Memory B cell (primary cell): ENCODE measurements around the gene DCLK1.
"Not testable (repeated sequence)": the region's sequence is repeated elsewhere in the genome, so short reads cannot be mapped to it uniquely, and the experiment has no call there.

Experiments used
- ATAC-seq: fragments of 150-1000 bp; cut with Tn5 transposase; 2 replicates; pipeline ENCODE4 v1.10.0; 2021; ENCODE audit warnings: low read depth, mild to moderate bottlenecking, moderate library complexity
- DNase-seq, 2 donors: peaks; one replicate each; pipeline ENCODE4 v3.0.0; 2022; ENCODE audit warnings: low spot score in 2 of 2
- H3K27ac Mint-ChIP-seq: one replicate; pipeline ENCODE4 v1.8.0; 2022; ENCODE audit warnings: mild to moderate bottlenecking, moderate library complexity, mixed read lengths
- H3K27me3 Mint-ChIP-seq: one replicate; pipeline ENCODE4 v1.8.0; 2022; ENCODE audit warnings: mixed read lengths
- H3K36me3 Mint-ChIP-seq: one replicate; pipeline ENCODE4 v1.8.0; 2022; ENCODE audit warnings: mild to moderate bottlenecking, mixed read lengths
- H3K4me1 Mint-ChIP-seq: one replicate; pipeline ENCODE4 v1.8.0; 2022; ENCODE audit warnings: mixed read lengths
- H3K4me3 Mint-ChIP-seq: one replicate; pipeline ENCODE4 v1.8.0; 2022; ENCODE audit warnings: mild to moderate bottlenecking, moderate library complexity, mixed read lengths
- H3K9me3 Mint-ChIP-seq: one replicate; pipeline ENCODE4 v1.8.0; 2022; ENCODE audit warnings: mixed read lengths

The DCLK1 gene

DNA sequence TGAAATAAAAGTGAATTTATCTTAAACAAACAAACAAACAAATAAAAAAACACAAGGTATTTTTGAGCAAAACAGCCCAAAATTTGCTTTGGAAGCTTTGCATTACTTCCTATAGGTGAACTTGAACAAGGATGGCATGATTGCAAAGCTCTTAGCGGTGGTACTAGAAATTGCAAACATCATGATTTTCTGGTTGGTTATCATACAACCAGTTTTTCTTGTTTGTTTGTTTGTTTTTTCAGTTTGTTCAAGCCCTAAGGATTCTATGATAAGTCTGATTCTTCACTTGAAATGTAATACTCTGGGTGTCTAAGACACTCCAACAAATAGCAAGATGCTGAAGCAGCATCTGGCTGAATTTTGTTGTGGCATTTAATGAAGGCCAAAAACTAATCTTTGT lies 15.9 kb downstream of the DCLK1 start:
- Mint-ChIP-seq H3K36me3 (no peaks in the 10 kb centered on the region), H3K9me3 (peaks cover 2% of the 10 kb centered on the region), H3K27me3 (no peaks in the 10 kb centered on the region), H3K4me1 (no peaks in the 10 kb centered on the region), H3K4me3 (no peak overlapping the region), H3K27ac (no peak overlapping the region)
- ATAC-seq (no peak), DNase-seq (no peak)

DNA sequence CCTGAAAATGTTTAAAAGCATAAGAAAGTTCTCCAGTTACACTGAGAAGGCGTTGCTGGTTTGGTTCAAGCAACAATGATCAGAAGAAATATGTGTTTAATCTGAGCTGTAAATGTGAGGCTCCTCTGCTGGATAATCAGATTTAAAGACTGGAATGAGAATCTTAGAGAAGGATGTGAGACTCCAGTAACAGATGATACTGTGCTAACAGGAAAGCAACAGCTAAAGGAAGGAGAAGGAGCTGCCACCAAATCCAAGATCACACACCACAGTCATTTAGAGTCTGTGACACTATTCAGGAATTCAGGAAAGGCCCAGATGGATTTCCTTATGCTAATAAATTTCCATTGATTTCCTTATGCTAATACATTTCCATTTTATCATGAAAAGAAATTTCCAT lies 16.9 kb downstream of the DCLK1 start:
- H3K27me3 Mint-ChIP-seq = no peaks in the 10 kb centered on the region
- no peaks in the 10 kb centered on the region for H3K36me3 Mint-ChIP-seq
- ATAC-seq (no peak), DNase-seq (no peak)
- no peaks in the 10 kb centered on the region for H3K4me1 Mint-ChIP-seq
- H3K4me3 Mint-ChIP-seq = no peak overlapping the region
- H3K27ac Mint-ChIP-seq = no peak overlapping the region
- H3K9me3 Mint-ChIP-seq = peaks cover 2% of the 10 kb centered on the region

DNA sequence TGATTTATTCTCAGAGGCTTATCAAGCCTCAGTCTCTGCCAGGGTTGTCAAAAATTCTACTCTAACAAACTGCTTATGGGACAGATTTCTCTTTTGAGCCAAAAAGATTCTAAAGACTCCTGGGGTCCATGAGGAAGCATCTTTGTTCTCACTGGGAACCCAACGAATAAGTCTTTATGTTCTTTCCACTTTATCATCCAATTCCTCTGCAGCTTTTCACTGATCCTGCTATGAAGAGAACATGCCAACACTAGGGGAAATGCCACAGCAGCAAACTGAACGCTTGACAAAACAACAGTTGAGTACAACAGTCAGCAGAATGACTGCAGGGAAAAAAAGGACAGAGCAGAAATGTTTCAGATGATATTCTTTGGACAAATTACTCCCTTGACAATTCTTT lies 22.2 kb downstream of the DCLK1 start:
- Mint-ChIP-seq H3K36me3 (no peaks in the 10 kb centered on the region), H3K27me3 (no peaks in the 10 kb centered on the region), H3K4me3 (no peak overlapping the region), H3K4me1 (no peaks in the 10 kb centered on the region), H3K9me3 (no peaks in the 10 kb centered on the region), H3K27ac (no peak overlapping the region)
- DNase-seq (no peak), ATAC-seq (no peak)

DNA sequence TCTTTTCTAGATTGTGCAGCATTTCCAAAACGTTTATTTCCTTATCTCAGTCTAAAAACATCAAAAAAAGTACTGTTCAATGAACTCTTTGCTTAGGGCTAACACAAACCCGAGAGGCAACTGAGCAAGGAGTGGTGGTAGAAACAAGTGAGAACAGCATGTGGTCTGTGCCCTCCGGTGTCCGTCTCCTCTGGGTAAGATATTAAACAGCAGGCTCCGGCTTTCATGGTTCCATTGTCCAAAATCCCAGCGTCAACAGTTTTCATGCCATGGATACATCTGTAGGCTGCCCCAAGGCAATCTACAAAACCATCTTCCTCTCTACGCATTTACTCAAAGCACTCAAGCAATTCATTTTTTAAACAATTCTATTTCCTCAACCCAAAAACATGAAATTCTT lies 22.8 kb downstream of the DCLK1 start:
- DNase-seq = no peak
- ATAC-seq = no peak
- Mint-ChIP-seq H3K9me3 (no peaks in the 10 kb centered on the region), H3K27ac (no peak overlapping the region), H3K36me3 (no peaks in the 10 kb centered on the region), H3K27me3 (no peaks in the 10 kb centered on the region), H3K4me3 (no peak overlapping the region), H3K4me1 (no peaks in the 10 kb centered on the region)

DNA sequence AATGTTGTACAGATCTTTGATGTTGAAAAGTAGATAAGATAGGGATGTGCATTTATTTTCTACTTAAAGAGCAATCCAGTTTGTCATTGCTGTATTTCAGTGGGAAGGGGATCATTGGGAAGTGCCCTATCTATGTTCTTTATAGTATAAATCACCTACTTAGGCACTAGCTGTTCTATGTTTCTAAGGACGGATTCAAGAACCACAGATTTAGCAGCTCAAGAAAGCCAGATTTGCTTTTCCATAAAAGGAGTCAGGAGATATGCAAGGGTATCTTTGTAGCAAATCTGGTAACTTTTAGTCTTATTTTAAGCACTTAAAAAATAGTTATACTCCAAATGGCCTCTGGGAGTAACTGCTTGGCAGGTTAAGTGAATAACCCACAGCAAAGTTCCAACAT lies 23.7 kb downstream of the DCLK1 start:
- no peaks in the 10 kb centered on the region for H3K36me3 Mint-ChIP-seq
- no peaks in the 10 kb centered on the region for H3K27me3 Mint-ChIP-seq
- no peak for DNase-seq
- H3K4me1 Mint-ChIP-seq = no peaks in the 10 kb centered on the region
- no peak overlapping the region for H3K27ac Mint-ChIP-seq
- no peak for ATAC-seq
- H3K9me3 Mint-ChIP-seq = no peaks in the 10 kb centered on the region
- no peak overlapping the region for H3K4me3 Mint-ChIP-seq

DNA sequence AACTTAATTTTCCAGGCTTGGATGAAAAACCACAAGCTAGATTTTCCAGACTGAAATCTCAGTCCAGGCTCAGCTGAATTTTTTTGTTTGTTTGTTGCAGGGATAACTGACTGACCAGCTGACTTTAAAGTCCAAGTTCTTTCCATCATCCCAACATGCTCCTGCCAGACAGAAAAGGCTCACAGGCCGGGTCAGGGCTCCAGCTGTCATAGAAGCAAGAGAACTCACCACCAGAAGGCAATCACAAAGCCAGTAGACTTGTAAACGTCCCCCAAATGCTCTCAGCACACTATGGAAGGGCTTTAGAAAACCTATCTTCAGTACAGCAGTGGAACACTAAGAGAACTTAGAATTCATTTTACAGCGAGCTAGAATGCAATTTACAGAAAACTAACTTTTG lies 25.5 kb downstream of the DCLK1 start:
- H3K9me3 Mint-ChIP-seq = no peaks in the 10 kb centered on the region
- H3K27me3 Mint-ChIP-seq = no peaks in the 10 kb centered on the region
- H3K36me3 Mint-ChIP-seq = no peaks in the 10 kb centered on the region
- no peaks in the 10 kb centered on the region for H3K4me1 Mint-ChIP-seq
- no peak overlapping the region for H3K4me3 Mint-ChIP-seq
- DNase-seq (no peak), ATAC-seq (no peak)
- no peak overlapping the region for H3K27ac Mint-ChIP-seq

DNA sequence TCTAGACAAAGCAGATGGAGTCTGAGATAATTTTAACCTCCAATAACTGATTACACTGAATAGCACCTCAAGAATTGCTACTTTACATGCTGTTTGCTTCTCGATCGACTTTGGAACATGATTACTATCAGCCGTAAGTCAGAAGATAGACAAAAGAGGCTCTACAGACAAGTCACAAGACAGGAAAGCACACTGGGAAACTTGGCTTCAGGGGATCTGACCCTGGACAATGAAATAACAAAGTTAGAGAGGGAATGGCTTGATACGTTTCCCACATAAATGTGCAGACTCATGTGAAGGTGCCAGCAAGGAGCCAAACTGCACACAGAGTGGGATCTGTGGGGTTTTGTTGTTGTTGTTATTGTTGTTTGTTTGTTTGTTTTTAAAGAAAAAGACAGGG lies 28.5 kb downstream of the DCLK1 start:
- no peak overlapping the region for H3K4me3 Mint-ChIP-seq
- H3K4me1 Mint-ChIP-seq = no peaks in the 10 kb centered on the region
- ATAC-seq = no peak

DNA sequence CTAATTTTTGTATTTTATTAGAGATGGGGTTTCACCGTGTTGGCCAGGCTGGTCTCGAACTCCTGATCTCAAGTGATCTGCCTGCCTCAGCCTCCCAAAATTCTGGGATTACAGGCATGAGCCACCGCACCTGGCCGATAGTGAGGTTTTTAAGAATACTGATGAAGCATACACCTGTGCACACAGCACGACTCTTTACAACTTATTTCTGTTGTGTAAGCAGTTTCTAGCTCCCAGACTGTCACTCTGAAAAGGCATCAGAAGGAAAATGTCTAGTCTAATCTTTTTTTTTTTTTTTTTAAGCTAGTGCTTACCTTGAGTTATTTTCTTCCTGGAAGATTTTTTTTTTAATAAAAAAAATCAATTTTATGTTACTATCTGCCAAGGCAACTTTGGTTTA lies 29.3 kb downstream of the DCLK1 start:
- not testable (repeated sequence) for H3K27ac Mint-ChIP-seq, ATAC-seq, H3K9me3 Mint-ChIP-seq, H3K4me1 Mint-ChIP-seq, H3K27me3 Mint-ChIP-seq, H3K4me3 Mint-ChIP-seq, DNase-seq, H3K36me3 Mint-ChIP-seq

More for the DNA sequence above, 28.5 kb downstream of the DCLK1 start:
- no peak for DNase-seq
- Mint-ChIP-seq H3K9me3 (no peaks in the 10 kb centered on the region), H3K27me3 (no peaks in the 10 kb centered on the region), H3K27ac (no peak overlapping the region), H3K36me3 (no peaks in the 10 kb centered on the region)

DNA sequence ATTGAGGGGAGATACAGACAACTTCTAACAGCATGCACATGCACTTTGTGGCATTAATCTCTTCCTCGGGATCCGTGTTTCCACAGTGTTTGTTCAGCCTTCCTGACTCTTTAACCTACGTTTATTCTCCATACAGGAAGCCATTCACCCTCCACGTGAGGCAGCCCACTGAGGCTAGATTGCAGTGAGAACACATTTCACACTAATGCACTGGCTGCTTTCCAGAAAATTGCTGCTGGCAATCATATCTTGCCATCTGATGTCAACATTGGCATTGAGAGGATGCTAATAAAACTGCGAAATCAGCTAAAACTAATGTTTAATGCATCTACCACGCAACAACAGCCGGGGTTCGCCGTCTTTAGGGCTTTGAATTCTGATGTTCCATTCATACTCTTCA lies 30.0 kb downstream of the DCLK1 start:
- Mint-ChIP-seq H3K4me1 (no peaks in the 10 kb centered on the region), H3K27me3 (no peaks in the 10 kb centered on the region), H3K27ac (no peak overlapping the region), H3K4me3 (no peak overlapping the region), H3K36me3 (no peaks in the 10 kb centered on the region), H3K9me3 (no peaks in the 10 kb centered on the region)
- ATAC-seq (no peak), DNase-seq (no peak)

DNA sequence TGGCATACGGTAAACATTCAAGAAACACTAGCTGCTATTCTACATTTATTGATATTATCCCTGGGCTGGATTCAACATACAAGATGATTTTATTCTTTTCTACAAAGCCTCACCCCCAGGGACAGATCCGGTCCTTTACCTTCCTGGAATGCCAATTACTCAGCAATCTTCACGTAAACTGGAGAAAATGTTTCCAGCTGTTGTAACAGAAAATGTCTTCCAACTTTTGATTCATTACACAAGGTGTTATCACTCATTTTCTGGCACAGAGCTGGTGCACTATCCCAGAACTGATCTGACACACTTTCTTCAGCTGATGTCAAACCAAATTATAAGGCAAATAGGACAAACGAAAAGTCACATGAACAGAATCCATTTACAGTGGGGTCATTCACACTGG lies 33.1 kb downstream of the DCLK1 start:
- DNase-seq (no peak), ATAC-seq (no peak)
- Mint-ChIP-seq H3K36me3 (no peaks in the 10 kb centered on the region), H3K4me1 (no peaks in the 10 kb centered on the region), H3K27ac (no peak overlapping the region), H3K4me3 (no peak overlapping the region), H3K9me3 (no peaks in the 10 kb centered on the region), H3K27me3 (no peaks in the 10 kb centered on the region)

DNA sequence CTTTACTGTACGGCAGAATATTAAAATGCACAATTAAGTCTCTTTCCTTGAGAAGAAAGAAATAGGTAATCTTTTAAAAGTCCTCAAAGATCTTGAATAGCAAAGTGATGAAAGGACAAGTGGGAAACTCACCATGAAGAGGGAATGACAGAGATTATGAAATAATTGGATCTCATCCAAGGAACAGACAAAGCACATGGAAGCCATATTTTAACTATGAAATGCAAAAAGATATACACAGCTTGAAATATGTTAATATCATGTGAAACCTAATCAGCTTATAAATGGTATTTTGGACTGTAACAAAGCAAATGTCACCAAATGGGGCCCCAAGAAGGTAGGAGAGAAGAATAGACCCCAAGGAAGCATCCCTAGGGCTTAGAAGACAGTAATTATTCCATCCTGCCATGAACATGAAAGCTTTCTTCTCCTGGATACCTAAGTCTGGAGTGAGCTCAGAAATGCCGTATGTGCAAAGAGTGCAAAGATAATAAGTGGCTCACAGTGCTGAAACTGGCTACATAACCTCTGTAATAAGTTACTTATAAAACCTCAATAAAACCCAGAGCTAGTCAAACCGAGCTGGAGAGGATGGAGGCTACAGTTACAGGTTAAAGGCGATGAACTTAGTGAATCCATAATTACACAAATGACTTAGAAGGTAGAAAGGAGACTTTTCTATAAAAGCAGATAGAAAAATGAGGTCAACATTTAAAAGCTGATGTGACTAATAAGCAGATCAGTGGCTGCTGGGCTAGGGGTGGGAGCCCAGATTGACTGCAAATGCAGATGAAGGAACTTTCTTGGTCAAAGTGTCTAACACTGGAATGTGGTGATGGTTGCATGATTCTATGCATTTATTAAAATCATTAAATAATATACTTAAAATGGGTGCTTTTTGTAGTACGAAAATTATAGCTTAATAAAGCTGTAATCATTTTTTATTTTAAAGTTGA lies 34.4 kb downstream of the DCLK1 start:
- ATAC-seq = no peak
- H3K4me3 Mint-ChIP-seq = no peak overlapping the region
- no peak for DNase-seq
- no peak overlapping the region for H3K27ac Mint-ChIP-seq
- H3K4me1 Mint-ChIP-seq = no peaks in the 10 kb centered on the region
- no peaks in the 10 kb centered on the region for H3K27me3 Mint-ChIP-seq
- H3K9me3 Mint-ChIP-seq = peaks cover 2% of the 10 kb centered on the region
- no peaks in the 10 kb centered on the region for H3K36me3 Mint-ChIP-seq

DNA sequence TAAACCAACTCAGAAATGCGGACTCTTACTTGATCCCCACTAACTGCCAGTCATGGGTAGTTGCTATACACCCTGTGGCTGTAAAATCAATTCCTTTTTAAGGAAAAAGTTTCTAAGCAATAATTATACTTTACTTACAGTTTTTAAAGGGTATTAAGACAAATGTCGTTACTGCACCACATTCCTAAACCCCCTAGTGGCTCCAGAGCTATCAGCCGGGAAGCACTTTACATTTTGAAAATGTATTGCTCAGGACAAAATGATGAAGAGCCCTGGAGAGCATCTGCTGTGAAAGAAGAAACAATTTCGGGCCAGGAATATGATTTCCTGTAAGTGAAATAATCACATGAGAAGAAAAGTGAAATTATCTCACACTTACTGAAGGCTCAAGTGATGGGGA lies 36.7 kb downstream of the DCLK1 start:
- H3K4me1 Mint-ChIP-seq = no peaks in the 10 kb centered on the region
- H3K36me3 Mint-ChIP-seq = no peaks in the 10 kb centered on the region
- H3K9me3 Mint-ChIP-seq = peaks cover 7% of the 10 kb centered on the region
- H3K4me3 Mint-ChIP-seq = no peak overlapping the region
- H3K27me3 Mint-ChIP-seq = no peaks in the 10 kb centered on the region
- DNase-seq (no peak), ATAC-seq (no peak)
- H3K27ac Mint-ChIP-seq = no peak overlapping the region

DNA sequence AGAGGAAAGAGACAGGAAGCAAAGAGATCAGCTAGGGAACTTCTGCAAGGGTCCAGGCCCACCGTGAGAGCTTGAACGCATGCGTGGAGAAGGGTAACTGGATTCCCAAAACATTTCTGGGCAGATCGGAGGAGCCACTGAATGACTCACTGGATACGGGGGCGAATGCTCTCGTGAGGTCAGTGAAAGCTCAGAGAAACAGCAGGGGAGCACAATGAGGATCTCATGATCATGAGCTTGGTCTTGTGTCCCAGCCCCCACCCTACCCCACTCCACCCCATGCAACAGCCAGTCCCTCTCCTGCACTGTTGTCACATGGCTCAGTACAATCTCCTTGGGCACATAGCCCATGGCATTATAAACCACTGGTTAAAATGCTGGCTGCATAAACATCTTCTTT lies 40.6 kb downstream of the DCLK1 start:
- ATAC-seq (no peak), DNase-seq (no peak)
- Mint-ChIP-seq H3K36me3 (no peaks in the 10 kb centered on the region), H3K4me3 (no peak overlapping the region), H3K27me3 (no peaks in the 10 kb centered on the region), H3K9me3 (peaks cover 9% of the 10 kb centered on the region), H3K27ac (no peak overlapping the region), H3K4me1 (no peaks in the 10 kb centered on the region)

DNA sequence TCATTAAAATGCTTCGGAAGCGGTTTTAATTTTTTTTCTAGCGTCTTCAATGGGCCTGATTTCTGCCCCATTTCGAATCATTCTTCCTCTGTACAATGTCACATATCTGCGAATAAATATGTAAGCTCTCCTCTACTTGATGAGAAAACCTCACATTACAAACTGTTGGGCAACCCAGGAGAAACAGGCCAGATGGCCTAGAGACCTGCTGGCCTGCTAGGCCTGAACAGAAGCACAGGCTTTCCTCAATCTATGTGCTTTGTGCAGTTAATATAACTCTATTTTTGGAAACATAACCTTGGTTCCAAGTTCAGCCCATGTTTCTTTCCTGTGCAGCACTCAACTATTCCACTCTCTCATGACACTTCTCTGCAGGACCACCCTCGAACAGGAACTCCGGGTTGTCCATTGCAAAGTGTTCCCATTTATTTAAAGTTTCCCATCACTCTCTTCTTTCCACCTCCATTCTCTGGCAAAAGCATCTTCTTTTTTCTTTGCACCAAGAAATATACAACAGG lies 42.0 kb downstream of the DCLK1 start:
- ATAC-seq (no peak), DNase-seq (no peak)
- Mint-ChIP-seq H3K4me3 (no peak overlapping the region), H3K4me1 (no peaks in the 10 kb centered on the region), H3K27me3 (no peaks in the 10 kb centered on the region), H3K36me3 (no peaks in the 10 kb centered on the region), H3K9me3 (peaks cover 9% of the 10 kb centered on the region), H3K27ac (no peak overlapping the region)

DNA sequence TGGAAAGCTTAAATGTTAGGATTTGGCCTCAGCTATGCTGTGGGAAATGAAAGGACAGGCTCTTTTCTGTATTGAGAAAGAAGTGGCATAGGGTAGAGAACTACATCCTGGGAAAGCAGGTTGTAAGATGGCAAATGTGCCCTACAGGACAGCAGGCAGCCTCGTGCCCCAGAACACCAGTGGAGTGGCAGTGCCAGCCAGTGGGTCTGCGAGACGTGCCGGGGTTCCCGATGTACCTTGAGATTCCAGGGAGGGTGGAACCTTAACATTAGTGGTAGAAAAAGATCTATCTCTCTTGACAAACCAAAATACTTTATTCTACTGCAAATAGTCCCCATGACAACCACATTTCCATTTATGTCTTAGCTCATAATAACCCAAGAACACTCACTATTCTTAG lies 42.7 kb downstream of the DCLK1 start:
- Mint-ChIP-seq H3K27me3 (no peaks in the 10 kb centered on the region), H3K4me1 (no peaks in the 10 kb centered on the region), H3K27ac (no peak overlapping the region), H3K36me3 (no peaks in the 10 kb centered on the region), H3K4me3 (no peak overlapping the region), H3K9me3 (peaks cover 9% of the 10 kb centered on the region)
- DNase-seq = no peak
- ATAC-seq = no peak
